OCI-LY1 (cell line): ENCODE measurements around the gene COX6B1.

Experiments used
- CTCF ChIP-seq: fragments of 200-600 bp; sonication (generic), shearing (Covaris generic); IDR thresholded peaks from 2 replicates; pipeline ENCODE4 v1.5.1; 2017; ENCODE audit warnings: mild to moderate bottlenecking, antibody characterized with exemption, low read length, moderate library complexity, mixed read lengths
- EZH2 ChIP-seq: fragments of 200-600 bp; sonication (generic), shearing (Covaris generic); IDR thresholded peaks from 2 replicates; pipeline ENCODE4 v1.8.0; 2017; ENCODE audit warnings: borderline replicate concordance, mixed run types, mild to moderate bottlenecking, antibody characterized with exemption, low read length, moderate library complexity, mixed read lengths

- no peak for TF ChIP-seq CTCF
- TF ChIP-seq EZH2 = no peak
Observed at GRCh38 chr19:35703343-35703742, 55.2 kb downstream of the COX6B1 start.
